NT2/D1 (cell line): ENCODE measurements around the gene KTN1.

ENCODE experiments used
- SUZ12 ChIP-seq: IDR thresholded peaks from 2 replicates; pipeline ENCODE4 v1.6.1; 2011; ENCODE audit not compliant: insufficient read length, insufficient read depth; ENCODE audit errors: extremely low read depth
- YY1 ChIP-seq: IDR thresholded peaks from 2 replicates; pipeline ENCODE4 v1.6.1; 2011; ENCODE audit not compliant: insufficient read length, insufficient read depth
- ZNF274 ChIP-seq: IDR thresholded peaks from 2 replicates; pipeline ENCODE4 v1.6.1; 2011; ENCODE audit warnings: mild to moderate bottlenecking, low read depth, low read length

GRCh38 chr14:55580470-55581341 lies 699 bp downstream of the KTN1 start:
- TF ChIP-seq YY1 (no peak), ZNF274 (no peak), SUZ12 (no peak)
